PFSK-1 (cell line): ENCODE measurements around the gene RFX4.

Source experiments
- POLR2AphosphoS5 ChIP-seq: IDR thresholded peaks from 2 replicates; pipeline ENCODE4 v1.6.1; 2012; ENCODE audit warnings: low read depth, mild to moderate bottlenecking, control low read depth, low read length, moderate library complexity
- SIN3A ChIP-seq: IDR thresholded peaks from 2 replicates; pipeline ENCODE4 v1.6.1; 2012; ENCODE audit warnings: mild to moderate bottlenecking, low read length, moderate library complexity, borderline replicate concordance; ENCODE audit not compliant: insufficient read depth
- TF ChIP-seq, protein P1 (sequence below), 2 experiments: IDR thresholded peaks; 2 replicates each; pipeline versions ENCODE4 v1.6.1 to v1.8.0; 2011 to 2012; ENCODE audit warnings: low read depth in 2 of 2, low read length in 2 of 2, control low read depth in 1 of 2, inconsistent platforms in 1 of 2, mild to moderate bottlenecking in 1 of 2, moderate library complexity in 1 of 2; ENCODE audit not compliant: insufficient read depth in 1 of 2

DNA sequence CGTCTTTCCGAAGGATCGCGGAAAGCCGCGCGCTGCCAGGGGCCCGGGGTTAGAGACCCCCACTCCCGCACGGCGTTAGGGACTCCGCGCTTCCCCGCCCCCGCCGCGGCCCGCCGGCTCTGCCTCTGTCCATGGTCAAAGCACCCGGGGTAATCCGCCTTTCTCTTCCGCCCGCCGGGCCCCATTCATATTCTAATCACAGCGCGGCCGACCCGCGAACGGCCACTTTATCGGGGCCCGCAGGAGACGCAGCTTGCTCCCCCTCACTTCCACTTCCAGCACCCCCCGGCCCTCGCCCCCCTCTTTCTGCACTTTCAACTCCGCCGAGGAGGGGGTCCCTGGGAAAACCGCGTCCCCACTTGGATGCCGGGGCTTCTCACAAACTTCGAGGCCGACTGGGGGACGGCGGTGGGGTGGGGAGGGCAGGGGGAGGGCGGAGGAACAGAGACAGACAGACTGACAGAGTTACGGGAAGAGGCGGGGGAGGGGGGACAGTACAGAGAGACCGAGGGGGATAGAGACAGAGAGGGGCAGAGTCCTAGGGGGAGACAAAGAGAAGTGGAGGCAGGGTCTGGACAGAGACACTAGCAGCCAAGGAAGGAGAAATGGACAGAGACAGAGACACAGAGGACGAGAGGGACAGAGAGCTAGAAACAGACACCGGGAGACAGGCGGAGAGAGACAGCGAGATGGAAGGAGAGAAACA, 1.1 kb upstream of the RFX4 start:
- TF ChIP-seq, protein P1, sequence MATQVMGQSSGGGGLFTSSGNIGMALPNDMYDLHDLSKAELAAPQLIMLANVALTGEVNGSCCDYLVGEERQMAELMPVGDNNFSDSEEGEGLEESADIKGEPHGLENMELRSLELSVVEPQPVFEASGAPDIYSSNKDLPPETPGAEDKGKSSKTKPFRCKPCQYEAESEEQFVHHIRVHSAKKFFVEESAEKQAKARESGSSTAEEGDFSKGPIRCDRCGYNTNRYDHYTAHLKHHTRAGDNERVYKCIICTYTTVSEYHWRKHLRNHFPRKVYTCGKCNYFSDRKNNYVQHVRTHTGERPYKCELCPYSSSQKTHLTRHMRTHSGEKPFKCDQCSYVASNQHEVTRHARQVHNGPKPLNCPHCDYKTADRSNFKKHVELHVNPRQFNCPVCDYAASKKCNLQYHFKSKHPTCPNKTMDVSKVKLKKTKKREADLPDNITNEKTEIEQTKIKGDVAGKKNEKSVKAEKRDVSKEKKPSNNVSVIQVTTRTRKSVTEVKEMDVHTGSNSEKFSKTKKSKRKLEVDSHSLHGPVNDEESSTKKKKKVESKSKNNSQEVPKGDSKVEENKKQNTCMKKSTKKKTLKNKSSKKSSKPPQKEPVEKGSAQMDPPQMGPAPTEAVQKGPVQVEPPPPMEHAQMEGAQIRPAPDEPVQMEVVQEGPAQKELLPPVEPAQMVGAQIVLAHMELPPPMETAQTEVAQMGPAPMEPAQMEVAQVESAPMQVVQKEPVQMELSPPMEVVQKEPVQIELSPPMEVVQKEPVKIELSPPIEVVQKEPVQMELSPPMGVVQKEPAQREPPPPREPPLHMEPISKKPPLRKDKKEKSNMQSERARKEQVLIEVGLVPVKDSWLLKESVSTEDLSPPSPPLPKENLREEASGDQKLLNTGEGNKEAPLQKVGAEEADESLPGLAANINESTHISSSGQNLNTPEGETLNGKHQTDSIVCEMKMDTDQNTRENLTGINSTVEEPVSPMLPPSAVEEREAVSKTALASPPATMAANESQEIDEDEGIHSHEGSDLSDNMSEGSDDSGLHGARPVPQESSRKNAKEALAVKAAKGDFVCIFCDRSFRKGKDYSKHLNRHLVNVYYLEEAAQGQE (IDR thresholded peaks at IDR 0.05; ENCODE audit: insufficient read depth in 1 of 2, low read depth in 2 of 2, low read length in 2 of 2): peak; percentile 74 to 91
- no peak for TF ChIP-seq SIN3A
- TF ChIP-seq POLR2AphosphoS5: no peak
